ENCODE results near the gene DCUN1D1.

Gene DCUN1D1

GRCh38 chr3:182979674-182980191, 605 bp downstream of the DCUN1D1 start:
- Histone ChIP-seq H3K36me3 (ENCODE audit: control insufficient read depth, insufficient read depth, low read length) (no peaks in the 10 kb centered on the region), H2BK5ac (ENCODE audit: low read length) (no peak overlapping the region), H2BK120ac (ENCODE audit: low read depth, low read length) (peak overlapping the region; percentile 92), H3K4ac (ENCODE audit: low read depth, low read length) (peak overlapping the region; percentile 98), H3K79me1 (ENCODE audit: low read length) (peaks cover 4% of the 10 kb centered on the region), H3K27me3 (ENCODE audit: insufficient read depth, low read length, poor library complexity) (no peaks in the 10 kb centered on the region), H3K27ac (ENCODE audit: low read depth, low read length) (peak overlapping the region; percentile 63), H3K4me2 (ENCODE audit: low read length) (peak overlapping the region; percentile 78), H4K8ac (ENCODE audit: low read depth, low read length) (peak overlapping the region; percentile 98), H4K5ac (ENCODE audit: low read length) (no peak overlapping the region), H3K23ac (ENCODE audit: low read length) (no peak overlapping the region), H3K56ac (ENCODE audit: low read length) (peak overlapping the region; percentile 93), H3K4me3 (ENCODE audit: low read length) (peak overlapping the region; percentile 85), H3K9ac (ENCODE audit: low read length) (peak overlapping the region; percentile 90), H2BK15ac (replicated peaks; ENCODE audit: low read depth) (no peak overlapping the region), H2AK5ac (ENCODE audit: low read length) (no peak overlapping the region), H3K79me2 (ENCODE audit: control insufficient read depth, insufficient read depth, low read length) (peaks cover 37% of the 10 kb centered on the region), H3K4me1 (ENCODE audit: control insufficient read depth, low read depth, low read length) (peaks cover 1% of the 10 kb centered on the region), H3K18ac (ENCODE audit: low read length) (peak overlapping the region; percentile 98)
- peak; percentile 63 for DNase-seq
- WGBS (ENCODE audit: extremely low coverage, insufficient coverage, low lambda C conversion rate), result no CpG with 5 or more reads among the region's 29 CpGs

- H3K4me3 ChIP-seq (ENCODE audit: low read length), result peak overlapping the region; percentile 85
- H3K9ac ChIP-seq (ENCODE audit: low read length), result peak overlapping the region; percentile 90
- H2BK15ac ChIP-seq (replicated peaks; ENCODE audit: low read depth), result no peak overlapping the region
- no CpG with 5 or more reads among the region's 10 CpGs for WGBS (ENCODE audit: extremely low coverage, insufficient coverage, low lambda C conversion rate)
- DNase-seq, result no peak
- H2BK120ac ChIP-seq (ENCODE audit: low read depth, low read length), result no peak overlapping the region
- no peak overlapping the region for H2AK5ac ChIP-seq (ENCODE audit: low read length)
- H3K79me1 ChIP-seq (ENCODE audit: low read length), result peaks cover 4% of the 10 kb centered on the region
- H3K23ac ChIP-seq (ENCODE audit: low read length), result no peak overlapping the region
- peaks cover 37% of the 10 kb centered on the region for H3K79me2 ChIP-seq (ENCODE audit: control insufficient read depth, insufficient read depth, low read length)
- no peak overlapping the region for H3K4ac ChIP-seq (ENCODE audit: low read depth, low read length)
- no peaks in the 10 kb centered on the region for H3K27me3 ChIP-seq (ENCODE audit: insufficient read depth, low read length, poor library complexity)
- H3K27ac ChIP-seq (ENCODE audit: low read depth, low read length), result peak overlapping the region; percentile 63
- H3K36me3 ChIP-seq (ENCODE audit: control insufficient read depth, insufficient read depth, low read length), result no peaks in the 10 kb centered on the region
- peak overlapping the region; percentile 78 for H3K4me2 ChIP-seq (ENCODE audit: low read length)
- peak overlapping the region; percentile 93 for H3K56ac ChIP-seq (ENCODE audit: low read length)
- H2BK5ac ChIP-seq (ENCODE audit: low read length), result no peak overlapping the region
- no peak overlapping the region for H4K8ac ChIP-seq (ENCODE audit: low read depth, low read length)
- H3K4me1 ChIP-seq (ENCODE audit: control insufficient read depth, low read depth, low read length), result peaks cover 1% of the 10 kb centered on the region
- peak overlapping the region; percentile 98 for H3K18ac ChIP-seq (ENCODE audit: low read length)
- H4K5ac ChIP-seq (ENCODE audit: low read length), result no peak overlapping the region
Observed at GRCh38 chr3:182979103-182979673, 1.1 kb downstream of the DCUN1D1 start.

- Histone ChIP-seq H4K8ac (ENCODE audit: low read depth, low read length) (no peak overlapping the region), H3K23ac (ENCODE audit: low read length) (no peak overlapping the region), H3K4me2 (ENCODE audit: low read length) (peak overlapping the region; percentile 7), H4K5ac (ENCODE audit: low read length) (no peak overlapping the region), H3K4ac (ENCODE audit: low read depth, low read length) (no peak overlapping the region), H3K18ac (ENCODE audit: low read length) (no peak overlapping the region), H3K36me3 (ENCODE audit: control insufficient read depth, insufficient read depth, low read length) (no peaks in the 10 kb centered on the region), H3K9ac (ENCODE audit: low read length) (peak overlapping the region; percentile 55), H2BK15ac (replicated peaks; ENCODE audit: low read depth) (no peak overlapping the region), H2BK5ac (ENCODE audit: low read length) (no peak overlapping the region), H3K4me1 (ENCODE audit: control insufficient read depth, low read depth, low read length) (peaks cover 1% of the 10 kb centered on the region), H3K27me3 (ENCODE audit: insufficient read depth, low read length, poor library complexity) (no peaks in the 10 kb centered on the region), H3K79me1 (ENCODE audit: low read length) (peaks cover 4% of the 10 kb centered on the region), H3K4me3 (ENCODE audit: low read length) (no peak overlapping the region), H2AK5ac (ENCODE audit: low read length) (no peak overlapping the region), H3K56ac (ENCODE audit: low read length) (peak overlapping the region; percentile 47), H3K79me2 (ENCODE audit: control insufficient read depth, insufficient read depth, low read length) (peaks cover 37% of the 10 kb centered on the region), H2BK120ac (ENCODE audit: low read depth, low read length) (no peak overlapping the region), H3K27ac (ENCODE audit: low read depth, low read length) (no peak overlapping the region)
- no CpG with 5 or more reads among the region's 5 CpGs for WGBS (ENCODE audit: extremely low coverage, insufficient coverage, low lambda C conversion rate)
- DNase-seq, result no peak
Observed at GRCh38 chr3:182978387-182978786, 2.0 kb downstream of the DCUN1D1 start.

DNA sequence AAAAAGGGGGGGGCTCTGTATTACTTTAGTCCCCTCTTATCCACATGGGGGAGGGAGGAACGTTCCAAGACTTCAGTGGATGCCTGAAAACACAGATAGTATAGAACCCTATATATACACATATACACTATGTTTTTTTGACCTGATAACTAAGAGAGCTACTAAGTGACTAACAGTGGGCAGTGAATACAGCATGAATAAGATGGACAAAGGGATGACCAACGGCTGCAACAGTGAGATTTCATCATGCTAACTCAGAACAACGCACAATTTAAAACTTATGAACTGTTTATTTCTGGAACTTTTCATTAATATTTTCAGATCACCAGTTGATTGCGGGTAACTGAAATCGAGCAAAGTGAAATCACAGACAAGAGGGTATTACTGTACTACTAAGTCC, 7.3 kb downstream of the DCUN1D1 start:
- Histone ChIP-seq H4K5ac (ENCODE audit: low read length) (no peak overlapping the region), H3K4me2 (ENCODE audit: low read length) (no peak overlapping the region), H2BK120ac (ENCODE audit: low read depth, low read length) (no peak overlapping the region), H3K23ac (ENCODE audit: low read length) (no peak overlapping the region), H3K4ac (ENCODE audit: low read depth, low read length) (no peak overlapping the region), H4K8ac (ENCODE audit: low read depth, low read length) (no peak overlapping the region), H2BK5ac (ENCODE audit: low read length) (no peak overlapping the region), H3K79me1 (ENCODE audit: low read length) (peaks cover 2% of the 10 kb centered on the region), H3K4me3 (ENCODE audit: low read length) (no peak overlapping the region), H3K79me2 (ENCODE audit: control insufficient read depth, insufficient read depth, low read length) (peaks cover 50% of the 10 kb centered on the region), H3K27me3 (ENCODE audit: insufficient read depth, low read length, poor library complexity) (no peaks in the 10 kb centered on the region), H3K18ac (ENCODE audit: low read length) (no peak overlapping the region), H2AK5ac (ENCODE audit: low read length) (no peak overlapping the region), H3K56ac (ENCODE audit: low read length) (no peak overlapping the region), H3K27ac (ENCODE audit: low read depth, low read length) (no peak overlapping the region), H3K9ac (ENCODE audit: low read length) (no peak overlapping the region), H3K4me1 (ENCODE audit: control insufficient read depth, low read depth, low read length) (peaks cover 2% of the 10 kb centered on the region), H2BK15ac (replicated peaks; ENCODE audit: low read depth) (no peak overlapping the region), H3K36me3 (ENCODE audit: control insufficient read depth, insufficient read depth, low read length) (no peaks in the 10 kb centered on the region)
- no CpG with 5 or more reads among the region's 5 CpGs for WGBS (ENCODE audit: extremely low coverage, insufficient coverage, low lambda C conversion rate)
- no peak for DNase-seq

DNA sequence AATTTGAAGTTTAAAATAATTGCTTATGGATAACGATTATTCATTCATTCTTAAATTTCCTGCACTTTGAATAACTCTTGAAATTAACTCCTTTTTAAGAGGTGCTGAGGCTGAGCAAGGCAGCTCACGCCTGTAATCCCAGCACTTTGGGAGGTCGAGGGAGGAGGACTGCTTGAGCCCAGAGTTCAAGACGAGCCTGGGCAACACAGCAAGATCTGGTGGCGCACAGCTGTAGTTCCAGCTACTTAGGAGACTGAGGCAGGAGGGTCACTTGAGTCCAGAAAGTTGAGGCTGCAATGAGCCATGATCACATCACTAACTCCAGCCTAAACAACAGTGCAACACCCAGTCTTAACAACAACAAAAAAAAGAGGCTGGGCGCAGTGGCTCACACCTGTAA, 8.0 kb downstream of the DCUN1D1 start:
- no peak for DNase-seq
- no CpG with 5 or more reads among the region's 6 CpGs for WGBS (ENCODE audit: extremely low coverage, insufficient coverage, low lambda C conversion rate)
- Histone ChIP-seq H2BK15ac (replicated peaks; ENCODE audit: low read depth) (no peak overlapping the region), H3K4ac (ENCODE audit: low read depth, low read length) (no peak overlapping the region), H3K79me2 (ENCODE audit: control insufficient read depth, insufficient read depth, low read length) (peaks cover 50% of the 10 kb centered on the region), H3K27me3 (ENCODE audit: insufficient read depth, low read length, poor library complexity) (no peaks in the 10 kb centered on the region), H3K4me2 (ENCODE audit: low read length) (no peak overlapping the region), H2AK5ac (ENCODE audit: low read length) (no peak overlapping the region), H3K9ac (ENCODE audit: low read length) (no peak overlapping the region), H3K4me1 (ENCODE audit: control insufficient read depth, low read depth, low read length) (peaks cover 2% of the 10 kb centered on the region), H2BK120ac (ENCODE audit: low read depth, low read length) (no peak overlapping the region), H3K56ac (ENCODE audit: low read length) (no peak overlapping the region), H3K18ac (ENCODE audit: low read length) (no peak overlapping the region), H3K4me3 (ENCODE audit: low read length) (no peak overlapping the region), H2BK5ac (ENCODE audit: low read length) (no peak overlapping the region), H3K23ac (ENCODE audit: low read length) (no peak overlapping the region), H3K36me3 (ENCODE audit: control insufficient read depth, insufficient read depth, low read length) (no peaks in the 10 kb centered on the region), H4K5ac (ENCODE audit: low read length) (no peak overlapping the region), H3K27ac (ENCODE audit: low read depth, low read length) (no peak overlapping the region), H3K79me1 (ENCODE audit: low read length) (peaks cover 2% of the 10 kb centered on the region), H4K8ac (ENCODE audit: low read depth, low read length) (no peak overlapping the region)

GRCh38 chr3:182971637-182972036, 8.7 kb downstream of the DCUN1D1 start:
- H3K18ac ChIP-seq (ENCODE audit: low read length), result no peak overlapping the region
- H2BK5ac ChIP-seq (ENCODE audit: low read length), result no peak overlapping the region
- no peaks in the 10 kb centered on the region for H3K27me3 ChIP-seq (ENCODE audit: insufficient read depth, low read length, poor library complexity)
- peaks cover 2% of the 10 kb centered on the region for H3K79me1 ChIP-seq (ENCODE audit: low read length)
- no peak overlapping the region for H2AK5ac ChIP-seq (ENCODE audit: low read length)
- H3K4me3 ChIP-seq (ENCODE audit: low read length), result no peak overlapping the region
- peaks cover 48% of the 10 kb centered on the region for H3K79me2 ChIP-seq (ENCODE audit: control insufficient read depth, insufficient read depth, low read length)
- no peak overlapping the region for H4K8ac ChIP-seq (ENCODE audit: low read depth, low read length)
- H4K5ac ChIP-seq (ENCODE audit: low read length), result no peak overlapping the region
- H3K4ac ChIP-seq (ENCODE audit: low read depth, low read length), result no peak overlapping the region
- H3K4me2 ChIP-seq (ENCODE audit: low read length), result no peak overlapping the region
- no peaks in the 10 kb centered on the region for H3K36me3 ChIP-seq (ENCODE audit: control insufficient read depth, insufficient read depth, low read length)
- H3K9ac ChIP-seq (ENCODE audit: low read length), result no peak overlapping the region
- H3K56ac ChIP-seq (ENCODE audit: low read length), result no peak overlapping the region
- DNase-seq, result no peak
- peaks cover 2% of the 10 kb centered on the region for H3K4me1 ChIP-seq (ENCODE audit: control insufficient read depth, low read depth, low read length)
- H2BK15ac ChIP-seq (replicated peaks; ENCODE audit: low read depth), result no peak overlapping the region
- H2BK120ac ChIP-seq (ENCODE audit: low read depth, low read length), result no peak overlapping the region
- WGBS (ENCODE audit: extremely low coverage, insufficient coverage, low lambda C conversion rate), result no CpG with 5 or more reads among the region's 2 CpGs
- H3K27ac ChIP-seq (ENCODE audit: low read depth, low read length), result no peak overlapping the region
- no peak overlapping the region for H3K23ac ChIP-seq (ENCODE audit: low read length)
